GM12892 (cell line): Measurements from ENCODE around the gene THADA.

ENCODE experiments used
- POLR2A ChIP-seq: IDR thresholded peaks from 2 replicates; pipeline ENCODE4 v1.6.1; 2011; ENCODE audit warnings: low read depth, low read length, control low read depth
- POLR2AphosphoS5 ChIP-seq: IDR thresholded peaks from 2 replicates; pipeline ENCODE4 v1.6.1; 2011; ENCODE audit warnings: low read depth, low read length, control low read depth
- TAF1 ChIP-seq: IDR thresholded peaks from 2 replicates; pipeline ENCODE4 v1.6.1; 2011; ENCODE audit warnings: low read depth, mild to moderate bottlenecking, control low read depth, low read length, borderline replicate concordance

DNA sequence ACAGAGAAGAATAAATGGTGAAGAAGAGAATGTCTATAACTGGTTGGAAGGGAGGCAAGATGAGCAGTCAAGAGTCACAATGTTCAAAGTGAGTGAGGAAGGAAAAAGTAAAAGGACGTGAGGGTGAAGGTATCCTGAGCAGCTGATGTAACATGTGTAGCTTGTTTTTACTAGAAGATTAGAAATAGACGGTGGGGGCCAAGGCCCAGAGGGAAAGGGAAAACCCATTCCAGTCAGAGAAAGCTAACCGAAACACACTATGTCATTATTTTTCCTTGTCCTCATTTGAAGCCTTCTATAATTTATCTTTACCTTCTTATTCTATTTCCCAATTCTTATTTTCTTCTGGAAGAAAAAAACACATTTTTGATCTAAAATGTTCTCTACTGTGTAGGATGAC is 176.6 kb downstream of the THADA start:
- TF ChIP-seq POLR2AphosphoS5 (no peak), POLR2A (no peak), TAF1 (no peak)
